HepG2 (cell line): ENCODE results near the gene RPA4. TPM values are rescaled to one million over a fixed set of nuclear protein-coding genes. Genes with fewer than 3 reads are reported as not detected.
A peak's percentile ranks its signal among the peaks of the same experiment; 100 is the strongest.

Source experiments
- ATAC-seq: fragments of 200-7000 bp; cut with Tn5 transposase; 3 replicates; pipeline ENCODE4 v1.9.1; 2020; ENCODE audit warnings: mild to moderate bottlenecking, moderate library complexity
- BruUV-seq: library from RNA; stranded (reverse); fragments of 400-500 nt; replicated peaks from 2 replicates; lab custom pipeline; 2021; lab: Mats Ljungman, UMichigan
- CTCF ChIA-PET: fragments of 300-600 bp; formaldehyde crosslinking; extraction: SDS; loops from one replicate; lab custom pipeline; 2021; ENCODE audit warnings: low total read pairs, inconsistent platforms, low intra/inter-chr PET ratio; lab: Yijun Ruan, JAX
- POLR2A ChIA-PET: fragments of 350-600 bp; sonication (Branson Sonifier 250); formaldehyde crosslinking; loops from one replicate; lab custom pipeline; 2020; ENCODE audit warnings: antibody characterized with exemption, inconsistent platforms; lab: Yijun Ruan, JAX
- DNase-seq: peaks from one replicate; pipeline ENCODE4 v3.0.0-alpha.2; 2015; ENCODE audit warnings: low spot score
- FAIRE-seq: peaks from 3 replicates; lab custom pipeline; 2011; peaks lifted over from hg19 to GRCh38; lab: Jason Lieb, UNC
- H2AFZ ChIP-seq: one replicate; pipeline ENCODE4 v1.6.1; 2011; ENCODE audit warnings: low read length, inconsistent platforms
- H3K27ac ChIP-seq: fragments of 300-600 bp; 3 replicates; pipeline ENCODE4 v1.8.0; 2011; ENCODE audit warnings: mixed run types, mild to moderate bottlenecking, mixed read lengths, low read length, inconsistent platforms; ENCODE audit not compliant: insufficient read depth; ENCODE audit errors: extremely low read length
- H3K27me3 ChIP-seq, 2 experiments: fragments of 200-600 bp in 1 of 2; 2 replicates in 1 of 2; 3 replicates in 1 of 2; pipeline versions ENCODE4 v1.6.0 to v1.8.0; 2011; ENCODE audit warnings: low read length in 2 of 2, mild to moderate bottlenecking in 2 of 2, moderate library complexity in 2 of 2, inconsistent platforms in 1 of 2; ENCODE audit not compliant: insufficient read depth in 2 of 2, control insufficient read depth in 1 of 2
- H3K36me3 ChIP-seq, 2 experiments: fragments of 200-600 bp in 1 of 2; replicated peaks in 1 of 2; 2 replicates in 1 of 2; 3 replicates in 1 of 2; pipeline versions ENCODE4 v1.5.1 to v1.8.0; 2011; ENCODE audit warnings: low read length in 2 of 2, inconsistent platforms in 1 of 2; ENCODE audit not compliant: insufficient read depth in 2 of 2, control insufficient read depth in 1 of 2
- H3K4me1 ChIP-seq: 2 replicates; pipeline ENCODE4 v1.5.1; 2012; ENCODE audit warnings: low read length, inconsistent platforms; ENCODE audit not compliant: insufficient read depth
- H3K4me2 ChIP-seq: 2 replicates; pipeline ENCODE4 v1.6.0; 2011; ENCODE audit warnings: low read depth, low read length, inconsistent platforms
- H3K4me3 ChIP-seq, 3 experiments: fragments of 200-600 bp in 1 of 3; sonication (generic), shearing (Covaris generic) in 1 of 3; replicated peaks in 1 of 3; 2 replicates each; pipeline ENCODE4 v1.5.1; 2011 to 2016; ENCODE audit warnings: low read length in 3 of 3, inconsistent platforms in 2 of 3, low read depth in 2 of 3, mild to moderate bottlenecking in 2 of 3, control low read depth in 1 of 3, mixed read lengths in 1 of 3; ENCODE audit not compliant: insufficient read depth in 1 of 3
- H3K79me2 ChIP-seq: one replicate; pipeline ENCODE4 v1.6.1; 2011; ENCODE audit warnings: low read length, inconsistent platforms; ENCODE audit not compliant: insufficient read depth
- H3K9ac ChIP-seq: 2 replicates; pipeline ENCODE4 v1.6.0; 2011; ENCODE audit warnings: mild to moderate bottlenecking, low read depth, low read length, inconsistent platforms; ENCODE audit not compliant: insufficient read depth
- H3K9me3 ChIP-seq: 2 replicates; pipeline ENCODE4 v1.5.1; 2012; ENCODE audit warnings: mild to moderate bottlenecking, low read length
- H4K20me1 ChIP-seq: 2 replicates; pipeline ENCODE4 v1.6.0; 2011; ENCODE audit warnings: inconsistent platforms, mild to moderate bottlenecking, low read length, moderate library complexity; ENCODE audit not compliant: insufficient read depth
- ATF2 ChIP-seq: sonication (generic); formaldehyde crosslinking; IDR thresholded peaks from 2 replicates; pipeline ENCODE4 v1.4.0; 2020; ENCODE audit warnings: missing genetic modification reagents
- ATF7-NPFF ChIP-seq: sonication (generic); formaldehyde crosslinking; IDR thresholded peaks from 2 replicates; pipeline ENCODE4 v1.8.1; 2023; ENCODE audit warnings: mild to moderate bottlenecking, low read depth, missing genetic modification reagents, moderate library complexity
- CHD2 ChIP-seq: IDR thresholded peaks from 2 replicates; pipeline ENCODE4 v1.6.1; 2011; ENCODE audit warnings: low read depth, low read length, improper control_type of control experiment
- HDAC1 ChIP-seq: sonication (generic); formaldehyde crosslinking; IDR thresholded peaks from 2 replicates; pipeline ENCODE4 v1.5.1; 2020; ENCODE audit warnings: mild to moderate bottlenecking, missing genetic modification reagents
- REPIN1 ChIP-seq: sonication (generic); formaldehyde crosslinking; IDR thresholded peaks from 2 replicates; pipeline ENCODE4 v1.8.0; 2022; ENCODE audit warnings: missing genetic modification reagents, low read depth, mild to moderate bottlenecking, borderline replicate concordance
- TFE3 ChIP-seq: IDR thresholded peaks from 2 replicates; pipeline ENCODE4 v1.6.1; 2016
- ZBTB3 ChIP-seq: sonication (generic); formaldehyde crosslinking; IDR thresholded peaks from 2 replicates; pipeline ENCODE4 v1.4.0; 2020; ENCODE audit warnings: low read depth, mild to moderate bottlenecking, moderate library complexity, missing genetic modification reagents, borderline replicate concordance
- ZBTB42 ChIP-seq: sonication (generic); formaldehyde crosslinking; IDR thresholded peaks from 2 replicates; pipeline ENCODE4 v1.5.0; 2020; ENCODE audit warnings: mild to moderate bottlenecking, missing genetic modification reagents
- ZNF10 ChIP-seq: sonication (generic); formaldehyde crosslinking; IDR thresholded peaks from 2 replicates; pipeline ENCODE4 v1.4.0; 2020; ENCODE audit warnings: mild to moderate bottlenecking, low read depth, missing genetic modification reagents, borderline replicate concordance
- ZNF253 ChIP-seq: sonication (generic); formaldehyde crosslinking; IDR thresholded peaks from 2 replicates; pipeline ENCODE4 v1.8.0; 2022; ENCODE audit warnings: mild to moderate bottlenecking, missing genetic modification reagents, borderline replicate concordance
- ZNF549 ChIP-seq: sonication (generic); formaldehyde crosslinking; IDR thresholded peaks from 2 replicates; pipeline ENCODE4 v1.5.0; 2020; ENCODE audit warnings: missing genetic modification reagents
- ZNF572 ChIP-seq: sonication (generic); formaldehyde crosslinking; IDR thresholded peaks from 2 replicates; pipeline ENCODE4 v1.5.1; 2020; ENCODE audit warnings: mild to moderate bottlenecking, missing genetic modification reagents
- ZNF639 ChIP-seq: conservative IDR thresholded peaks from 2 replicates; pipeline ENCODE4 v1.6.1; 2018; ENCODE audit warnings: missing genetic modification reagents
- WGBS: methylation state at CpG from one replicate; pipeline ENCODE4 v1.1.6; 2017; ENCODE audit warnings: low lambda C conversion rate; 5-methylcytosine and 5-hydroxymethylcytosine counted together
- in situ Hi-C: cut with HindIII; loops from 2 replicates; pipeline ENCODE4 v1.10.0; 2017; ENCODE audit warnings: low pct_unique_long_range_greater_than_20kb; ENCODE audit not compliant: extremely low pct_ligation_motif_present
- intact Hi-C: fragments of 100-400 bp; cut with micrococcal nuclease; formaldehyde crosslinking; loops from one replicate; pipeline ENCODE4 v1.10.0; 2022; ENCODE audit not compliant: unreplicated experiment
- polyA plus RNA-seq, 8 experiments: library from polyadenylated mRNA; depleted of rRNA in 3 of 8; stranded (reverse) in 7 of 8; unstranded in 1 of 8; fragments of >200 nt; fragmentation: Illumina TruSeq in 4 of 8; extraction: Trizol in 4 of 8; gene quantifications; 2 replicates each; pipeline versions ENCODE4 v1.2.1 to v1.2.3, GENCODE V29; 2011 to 2016; ENCODE audit warnings: low read depth in 4 of 8, missing spikeins in 1 of 8, mixed read lengths in 1 of 8; ENCODE audit not compliant: insufficient read depth in 1 of 8
- total RNA-seq, 5 experiments: library from RNA; depleted of rRNA; stranded (reverse); fragments of >200 nt; fragmentation: Illumina TruSeq; extraction: Trizol; gene quantifications; 2 replicates each; pipeline ENCODE4 v1.2.3, GENCODE V29; 2016; ENCODE audit warnings: low read depth in 1 of 5

The RPA4 gene
- total and polyA plus RNA-seq, 2 of the 13 experiments (the other 11 are each of a cell fraction or from before 2014, with no cell fraction given): 0.38 TPM; not detected in 1

- TF ChIP-seq ATF7-NPFF (CRISPR knock-in tag) (no peak), ZNF639 (CRISPR knock-in tag) (no peak), TFE3 (no peak), HDAC1 (CRISPR knock-in tag) (no peak)
Observed at GRCh38 chrX:96884027-96884426, 319 bp downstream of the RPA4 start (continued).

- H3K4me1 ChIP-seq: no peaks in the 10 kb centered on the region
- H3K4me2 ChIP-seq: no peak overlapping the region
- DNase-seq: peak; percentile 0
- no peaks in the 10 kb centered on the region for H3K79me2 ChIP-seq
- ATAC-seq: no peak
- no peak for FAIRE-seq
- in situ Hi-C loops: no loop called here
- no TSS peak for BruUV-seq
- 92% methylated on average over 1 of the region's 1 CpG for WGBS
- TF ChIP-seq ZNF572 (CRISPR knock-in tag): no peak
- no peak for TF ChIP-seq REPIN1 (CRISPR knock-in tag)
- no peak for TF ChIP-seq ZNF549 (CRISPR knock-in tag)
- no peak for TF ChIP-seq ZNF10 (CRISPR knock-in tag)
- TF ChIP-seq ATF7-NPFF (CRISPR knock-in tag): no peak
- TF ChIP-seq ATF2 (CRISPR knock-in tag): no peak
- no peak for TF ChIP-seq ZBTB3
- no peak for TF ChIP-seq CHD2
- TF ChIP-seq ZNF253 (CRISPR knock-in tag): no peak
- no peak for TF ChIP-seq ZBTB42
- no peak overlapping the region for H2AFZ ChIP-seq
- POLR2A ChIA-PET: no interaction called here
- H3K9me3 ChIP-seq: no peaks in the 10 kb centered on the region
- H3K9ac ChIP-seq: no peak overlapping the region
- CTCF ChIA-PET: no interaction called here
- H3K27ac ChIP-seq: no peak overlapping the region
- no peaks in the 10 kb centered on the region for H3K27me3 ChIP-seq
- intact Hi-C loops: no loop called here
- no peak overlapping the region for H3K4me3 ChIP-seq
- no peaks in the 10 kb centered on the region for H3K36me3 ChIP-seq
- no peaks in the 10 kb centered on the region for H4K20me1 ChIP-seq
Observed at GRCh38 chrX:96889726-96890125, 6.0 kb downstream of the RPA4 start.
